Cardiac fibroblast (primary cell): ENCODE results near the gene ADIPOR2.

Source experiments
- DNase-seq, 2 donors: peaks; one replicate each; pipeline versions ENCODE4 v3.0.0 to v3.0.0-alpha.2; 2010; ENCODE audit warnings: low read depth in 2 of 2
- H3K4me3 ChIP-seq, 2 donors: replicated peaks in 1 of 2; 1 replicate in 1 of 2; 2 replicates in 1 of 2; pipeline ENCODE4 v1.5.1; 2011; ENCODE audit warnings: low read depth in 2 of 2, low read length in 2 of 2, mild to moderate bottlenecking in 2 of 2, moderate library complexity in 1 of 2
- CTCF ChIP-seq: IDR thresholded peaks from one replicate; pipeline ENCODE4 v1.5.1; 2011; ENCODE audit warnings: low read depth, mild to moderate bottlenecking, low read length, inconsistent platforms

ADIPOR2 gene

GRCh38 chr12:1690578-1691122 is at the start of gene ADIPOR2:
ADIPOR2 (plus strand) TSS chr12:1691070; CDS start chr12:1754344, 63,274 bp downstream.
- peak within 1 kb of the TSS; percentile 94 to 97 for H3K4me3 ChIP-seq
- TF ChIP-seq CTCF, result no peak
- DNase-seq, result peak; percentile 97 to 98

- TF ChIP-seq CTCF, result no peak
- DNase-seq, result no peak
- H3K4me3 ChIP-seq, result no peak overlapping the region
These were observed 48.4 kb upstream of the ADIPOR2 start for GRCh38 chr12:1642513-1642912.

GRCh38 chr12:1643043-1643442 is 47.8 kb upstream of the ADIPOR2 start:
- no peak for TF ChIP-seq CTCF
- DNase-seq, result no peak
- no peak overlapping the region for H3K4me3 ChIP-seq

- no peak overlapping the region for H3K4me3 ChIP-seq
- TF ChIP-seq CTCF, result no peak
- DNase-seq, result no peak
These were observed 46.9 kb upstream of the ADIPOR2 start for GRCh38 chr12:1643905-1644533.

- TF ChIP-seq CTCF, result no peak
- peak; percentile 80 to 84 for DNase-seq
- no peak overlapping the region for H3K4me3 ChIP-seq
These were observed 46.1 kb upstream of the ADIPOR2 start for GRCh38 chr12:1644534-1645438.

GRCh38 chr12:1645819-1646218 is 45.1 kb upstream of the ADIPOR2 start:
- TF ChIP-seq CTCF, result no peak
- no peak for DNase-seq
- no peak overlapping the region for H3K4me3 ChIP-seq
